ENCODE measurements around the gene ISL2. TPM values are rescaled to one million over a fixed set of nuclear protein-coding genes. Genes with fewer than 3 reads are reported as not detected.

The ISL2 gene
- total RNA-seq, 2 experiments from 2014 or later = 6.2 to 11.8 TPM

- no peak overlapping the region for H3K4me2 ChIP-seq (ENCODE audit: low read length)
- DNase-seq (ENCODE audit: low spot score) = no peak
- no peak overlapping the region for H3K27ac ChIP-seq (ENCODE audit: low read depth, low read length, poor library complexity, severe bottlenecking)
- ChIA-PET CTCF (ENCODE audit: unreplicated experiment) (no interaction called here), POLR2A (no interaction called here)
- no peaks in the 10 kb centered on the region for H3K9me2 ChIP-seq (ENCODE audit: insufficient read depth, low read length)
- no TSS peak for BruUV-seq (replicated peaks)
- no peak overlapping the region for H3K4me3 ChIP-seq (ENCODE audit: low read depth, low read length, poor library complexity, severe bottlenecking)
- H2AFZ ChIP-seq (ENCODE audit: low read length) = no peak overlapping the region
- H3K79me2 ChIP-seq (ENCODE audit: insufficient read depth, low read depth, low read length) = peaks cover 7% of the 10 kb centered on the region; the same call in 1 of the 2 replicates
- intact Hi-C loops (cut with micrococcal nuclease; ENCODE audit: unreplicated experiment) = no loop called here
- TF ChIP-seq, protein P1, sequence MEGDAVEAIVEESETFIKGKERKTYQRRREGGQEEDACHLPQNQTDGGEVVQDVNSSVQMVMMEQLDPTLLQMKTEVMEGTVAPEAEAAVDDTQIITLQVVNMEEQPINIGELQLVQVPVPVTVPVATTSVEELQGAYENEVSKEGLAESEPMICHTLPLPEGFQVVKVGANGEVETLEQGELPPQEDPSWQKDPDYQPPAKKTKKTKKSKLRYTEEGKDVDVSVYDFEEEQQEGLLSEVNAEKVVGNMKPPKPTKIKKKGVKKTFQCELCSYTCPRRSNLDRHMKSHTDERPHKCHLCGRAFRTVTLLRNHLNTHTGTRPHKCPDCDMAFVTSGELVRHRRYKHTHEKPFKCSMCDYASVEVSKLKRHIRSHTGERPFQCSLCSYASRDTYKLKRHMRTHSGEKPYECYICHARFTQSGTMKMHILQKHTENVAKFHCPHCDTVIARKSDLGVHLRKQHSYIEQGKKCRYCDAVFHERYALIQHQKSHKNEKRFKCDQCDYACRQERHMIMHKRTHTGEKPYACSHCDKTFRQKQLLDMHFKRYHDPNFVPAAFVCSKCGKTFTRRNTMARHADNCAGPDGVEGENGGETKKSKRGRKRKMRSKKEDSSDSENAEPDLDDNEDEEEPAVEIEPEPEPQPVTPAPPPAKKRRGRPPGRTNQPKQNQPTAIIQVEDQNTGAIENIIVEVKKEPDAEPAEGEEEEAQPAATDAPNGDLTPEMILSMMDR (conservative IDR thresholded peaks at IDR 0.05; ENCODE audit: low read length) = no peak
- no peak for TF ChIP-seq EZH2phosphoT487 (IDR thresholded peaks at IDR 0.05; ENCODE audit: borderline replicate concordance, low read depth, low read length)
- peaks cover 17% of the 10 kb centered on the region for H3K36me3 ChIP-seq (ENCODE audit: insufficient read depth, low read length)
- peaks cover 27% of the 10 kb centered on the region for H3K4me1 ChIP-seq (ENCODE audit: insufficient read depth, low read length, poor library complexity, severe bottlenecking)
- H3K9me3 ChIP-seq (ENCODE audit: low read length) = no peaks in the 10 kb centered on the region
- peaks cover 5% of the 10 kb centered on the region for H4K20me1 ChIP-seq (ENCODE audit: insufficient read depth, low read length)
Observed at GRCh38 chr15:76342058-76342381, 5.4 kb downstream of the ISL2 start.

GRCh38 chr15:76342382-76343201, 6.0 kb downstream of the ISL2 start:
- Histone ChIP-seq H3K4me3 (ENCODE audit: low read depth, low read length, poor library complexity, severe bottlenecking) (no peak overlapping the region), H2AFZ (ENCODE audit: low read length) (no peak overlapping the region), H3K36me3 (ENCODE audit: insufficient read depth, low read length) (peaks cover 17% of the 10 kb centered on the region), H3K9me3 (ENCODE audit: low read length) (no peaks in the 10 kb centered on the region), H3K4me1 (ENCODE audit: insufficient read depth, low read length, poor library complexity, severe bottlenecking) (peaks cover 23% of the 10 kb centered on the region), H3K27ac (ENCODE audit: low read depth, low read length, poor library complexity, severe bottlenecking) (no peak overlapping the region), H3K4me2 (ENCODE audit: low read length) (no peak overlapping the region), H4K20me1 (ENCODE audit: insufficient read depth, low read length) (peaks cover 5% of the 10 kb centered on the region), H3K9me2 (ENCODE audit: insufficient read depth, low read length) (no peaks in the 10 kb centered on the region), H3K79me2 (ENCODE audit: insufficient read depth, low read depth, low read length) (peaks cover 2% of the 10 kb centered on the region; the same call in 1 of the 2 replicates)
- ChIA-PET POLR2A (no interaction called here), CTCF (ENCODE audit: unreplicated experiment) (no interaction called here)
- no peak for TF ChIP-seq EZH2phosphoT487 (IDR thresholded peaks at IDR 0.05; ENCODE audit: borderline replicate concordance, low read depth, low read length)
- TF ChIP-seq, protein P1 (conservative IDR thresholded peaks at IDR 0.05; ENCODE audit: low read length) = no peak
- DNase-seq (ENCODE audit: low spot score) = no peak
- no TSS peak for BruUV-seq (replicated peaks)
- intact Hi-C loops (cut with micrococcal nuclease; ENCODE audit: unreplicated experiment) = no loop called here

DNA sequence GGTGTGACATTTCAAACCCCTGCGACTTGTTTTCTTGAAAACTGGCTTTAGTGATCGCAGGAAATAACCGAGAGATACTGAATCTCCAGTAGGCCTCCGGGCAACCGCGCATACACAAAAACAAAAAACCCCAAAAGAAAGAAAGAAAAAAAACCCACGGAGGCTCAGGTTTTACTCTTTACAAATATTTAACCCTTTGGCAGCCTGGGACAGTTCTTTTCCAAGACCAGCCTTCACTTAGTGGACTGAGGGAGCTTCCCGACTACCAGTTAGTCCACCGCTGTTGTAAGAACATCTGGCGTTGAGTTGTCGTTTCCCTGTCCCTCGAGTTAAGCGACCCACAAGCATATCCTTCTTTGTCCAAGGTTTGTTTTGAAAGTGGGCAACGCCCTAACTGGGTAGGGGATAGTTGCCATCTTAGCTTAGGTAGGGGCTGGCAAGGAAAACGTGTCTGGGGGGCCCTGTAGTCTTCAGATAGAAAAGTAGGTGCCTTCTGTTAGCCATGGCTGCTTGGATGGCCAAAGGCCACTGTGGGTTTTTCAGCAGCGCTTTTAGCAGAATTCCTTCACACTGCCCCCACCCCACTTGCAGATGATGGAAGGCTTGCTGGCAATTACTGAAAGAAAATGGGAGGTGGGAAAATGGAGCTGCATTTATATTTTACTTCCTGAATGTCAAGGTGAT, 6.9 kb downstream of the ISL2 start:
- DNase-seq (ENCODE audit: low spot score) = no peak
- intact Hi-C loops (cut with micrococcal nuclease; ENCODE audit: unreplicated experiment) = no loop called here
- Histone ChIP-seq H3K4me2 (ENCODE audit: low read length) (no peak overlapping the region), H3K4me3 (ENCODE audit: low read depth, low read length, poor library complexity, severe bottlenecking) (no peak overlapping the region), H3K36me3 (ENCODE audit: insufficient read depth, low read length) (peaks cover 17% of the 10 kb centered on the region), H3K9me2 (ENCODE audit: insufficient read depth, low read length) (no peaks in the 10 kb centered on the region), H3K4me1 (ENCODE audit: insufficient read depth, low read length, poor library complexity, severe bottlenecking) (peaks cover 17% of the 10 kb centered on the region), H4K20me1 (ENCODE audit: insufficient read depth, low read length) (peaks cover 5% of the 10 kb centered on the region), H3K9me3 (ENCODE audit: low read length) (no peaks in the 10 kb centered on the region), H3K79me2 (ENCODE audit: insufficient read depth, low read depth, low read length) (no peaks in the 10 kb centered on the region), H2AFZ (ENCODE audit: low read length) (no peak overlapping the region), H3K27ac (ENCODE audit: low read depth, low read length, poor library complexity, severe bottlenecking) (no peak overlapping the region)
- ChIA-PET CTCF (ENCODE audit: unreplicated experiment) (no interaction called here), POLR2A (no interaction called here)
- BruUV-seq (replicated peaks) = no TSS peak
- TF ChIP-seq EZH2phosphoT487 (IDR thresholded peaks at IDR 0.05; ENCODE audit: borderline replicate concordance, low read depth, low read length) = no peak
- TF ChIP-seq, protein P1 (conservative IDR thresholded peaks at IDR 0.05; ENCODE audit: low read length) = no peak

All from OCI-LY7 (cell line).